Fibroblast of villous mesenchyme (primary cell): ENCODE data around the gene HNRNPUL1. TPM values are rescaled to one million over a fixed set of nuclear protein-coding genes. Genes with fewer than 3 reads are reported as not detected.

ENCODE experiments used
- DNase-seq: peaks from one replicate; pipeline ENCODE4 v3.0.0-alpha.2; 2010; ENCODE audit warnings: low read depth
- H3K4me3 ChIP-seq: 2 replicates; pipeline ENCODE4 v1.5.1; 2011; ENCODE audit warnings: low read depth, mild to moderate bottlenecking, low read length
- CTCF ChIP-seq: IDR thresholded peaks from 2 replicates; pipeline ENCODE4 v1.5.1; 2012; ENCODE audit warnings: low read depth, mild to moderate bottlenecking, low read length; ENCODE audit not compliant: insufficient read depth
- total RNA-seq: library from RNA; depleted of rRNA; stranded (reverse); fragments of >200 nt; gene quantifications from 2 replicates; pipeline ENCODE4 v1.2.3, GENCODE V29; 2012

Gene HNRNPUL1
- total RNA-seq, 1 donor: 123 TPM

GRCh38 chr19:41221514-41222205 lies 42.5 kb upstream of the HNRNPUL1 start:
- H3K4me3 ChIP-seq: peak overlapping the region; percentile 94
- no peak for DNase-seq
- no peak for TF ChIP-seq CTCF

GRCh38 chr19:41222240-41222639 lies 41.9 kb upstream of the HNRNPUL1 start:
- no peak for DNase-seq
- no peak for TF ChIP-seq CTCF

GRCh38 chr19:41223431-41224234 lies 40.5 kb upstream of the HNRNPUL1 start:
- no peak for TF ChIP-seq CTCF
- peak overlapping the region; percentile 42 for H3K4me3 ChIP-seq
- DNase-seq: peak; percentile 68

More at GRCh38 chr19:41222240-41222639, 41.9 kb upstream of the HNRNPUL1 start:
- no peak overlapping the region for H3K4me3 ChIP-seq

GRCh38 chr19:41224632-41225031 lies 39.5 kb upstream of the HNRNPUL1 start:
- H3K4me3 ChIP-seq: no peak overlapping the region
- no peak for DNase-seq

GRCh38 chr19:41225238-41226052 lies 38.7 kb upstream of the HNRNPUL1 start:
- H3K4me3 ChIP-seq: peak overlapping the region; percentile 45
- DNase-seq: peak; percentile 99
- no peak for TF ChIP-seq CTCF

More at GRCh38 chr19:41224632-41225031, 39.5 kb upstream of the HNRNPUL1 start:
- TF ChIP-seq CTCF: no peak

- DNase-seq: peak; percentile 87
- no peak for TF ChIP-seq CTCF
Measured at GRCh38 chr19:41226053-41226873, 37.9 kb upstream of the HNRNPUL1 start.

More at GRCh38 chr19:41226053-41226873, 37.9 kb upstream of the HNRNPUL1 start:
- peak overlapping the region; percentile 45 for H3K4me3 ChIP-seq
